HL-60/S4 treated with retinoic acid at 250 ng/mL for 4 days and 3 days (cell line): Measurements from ENCODE around the gene UCP3.

Source experiments
- in situ Hi-C: fragments of 300-500 bp; cut with MboI; formaldehyde crosslinking; loops from 2 replicates; pipeline ENCODE4 v1.7.0; 2022; ENCODE audit warnings: low sequenced_read_pairs

UCP3 gene

DNA sequence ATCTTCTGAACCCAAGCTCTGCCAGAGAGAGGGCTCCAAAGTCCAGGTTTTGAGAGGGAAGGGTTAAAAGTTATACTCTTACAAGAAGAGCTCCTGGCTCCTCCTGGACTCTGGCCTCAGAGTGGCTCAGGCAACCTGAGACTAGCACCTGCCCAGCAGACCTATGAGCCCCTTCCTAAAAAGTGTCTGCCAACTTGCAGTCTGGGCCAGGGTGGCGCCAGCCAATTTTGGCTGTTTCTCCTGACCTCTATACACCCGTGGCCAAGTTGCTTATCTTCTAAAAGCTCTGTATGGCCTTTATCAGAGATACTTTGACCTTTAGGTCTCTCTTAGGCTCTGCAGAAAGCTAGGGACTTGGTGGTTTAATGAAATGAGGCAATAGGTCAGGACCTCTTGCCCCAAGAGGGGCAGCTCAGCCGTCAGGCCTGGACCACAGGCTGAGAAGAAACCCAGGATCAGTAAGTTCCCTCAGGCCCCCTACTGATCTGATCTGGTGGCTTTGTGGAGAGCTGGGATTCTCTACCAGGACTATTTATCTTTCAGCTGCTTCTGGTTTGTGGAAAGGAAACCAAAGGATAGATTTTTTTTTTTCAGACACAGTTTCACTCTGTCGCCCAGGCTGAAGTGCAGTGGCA, 10.3 kb upstream of the UCP3 start:
- in situ Hi-C loops, result no loop called here

GRCh38 chr11:74018331-74019005, 9.6 kb upstream of the UCP3 start:
- in situ Hi-C loops, result no loop called here

- in situ Hi-C loops, result no loop called here
These were observed 8.7 kb upstream of the UCP3 start for GRCh38 chr11:74017631-74018030.

- in situ Hi-C loops, result no loop called here
These were observed 7.2 kb upstream of the UCP3 start for GRCh38 chr11:74015919-74016684.

GRCh38 chr11:74014880-74015279, 6.0 kb upstream of the UCP3 start:
- in situ Hi-C loops, result no loop called here

- in situ Hi-C loops, result no loop called here
These were observed 4.3 kb upstream of the UCP3 start for GRCh38 chr11:74013141-74013540.

- in situ Hi-C loops, result no loop called here
These were observed 3.4 kb upstream of the UCP3 start for GRCh38 chr11:74012074-74012809.

- in situ Hi-C loops, result no loop called here
These were observed 2.6 kb upstream of the UCP3 start for GRCh38 chr11:74011360-74012073.

- in situ Hi-C loops, result no loop called here
These were observed 1.7 kb upstream of the UCP3 start for GRCh38 chr11:74010306-74011300.

- in situ Hi-C loops, result no loop called here
These were observed 905 bp upstream of the UCP3 start for GRCh38 chr11:74009675-74010305.

- in situ Hi-C loops, result no loop called here
These were observed 304 bp upstream of the UCP3 start for GRCh38 chr11:74009230-74009547.

- in situ Hi-C loops, result no loop called here
These were observed 1.1 kb downstream of the UCP3 start for GRCh38 chr11:74007691-74008372.

DNA sequence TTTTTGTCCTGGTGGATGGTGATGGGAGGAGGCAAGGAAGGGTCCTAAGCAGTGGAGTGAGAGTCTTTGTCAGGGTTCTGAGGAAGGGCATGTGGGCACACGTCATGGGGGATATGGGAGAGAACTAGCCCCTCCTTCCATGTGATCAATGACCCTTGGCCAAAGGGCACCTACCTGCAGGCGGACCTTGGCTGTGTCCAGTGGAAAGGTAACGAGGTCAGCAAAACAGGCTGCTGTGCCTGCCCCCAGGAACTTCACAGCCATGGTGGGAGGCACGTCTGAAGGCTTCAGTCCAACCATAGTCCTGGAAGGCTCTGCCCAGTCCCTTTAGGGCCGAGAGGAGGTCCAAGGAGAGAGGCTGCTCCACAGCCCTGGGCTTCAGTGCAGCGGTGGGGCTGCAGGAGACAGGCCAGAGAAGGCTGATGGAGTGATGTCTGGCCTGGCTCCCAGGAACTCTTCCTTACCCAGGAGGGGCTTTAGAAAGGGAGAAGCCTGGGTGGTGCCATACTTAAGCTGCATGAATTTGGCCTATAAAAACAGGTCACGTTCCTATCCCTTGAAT, 2.1 kb downstream of the UCP3 start:
- in situ Hi-C loops, result no loop called here

GRCh38 chr11:74005721-74006517, 3.0 kb downstream of the UCP3 start:
- in situ Hi-C loops, result no loop called here

- in situ Hi-C loops, result no loop called here
These were observed 3.9 kb downstream of the UCP3 start for GRCh38 chr11:74004759-74005615.

DNA sequence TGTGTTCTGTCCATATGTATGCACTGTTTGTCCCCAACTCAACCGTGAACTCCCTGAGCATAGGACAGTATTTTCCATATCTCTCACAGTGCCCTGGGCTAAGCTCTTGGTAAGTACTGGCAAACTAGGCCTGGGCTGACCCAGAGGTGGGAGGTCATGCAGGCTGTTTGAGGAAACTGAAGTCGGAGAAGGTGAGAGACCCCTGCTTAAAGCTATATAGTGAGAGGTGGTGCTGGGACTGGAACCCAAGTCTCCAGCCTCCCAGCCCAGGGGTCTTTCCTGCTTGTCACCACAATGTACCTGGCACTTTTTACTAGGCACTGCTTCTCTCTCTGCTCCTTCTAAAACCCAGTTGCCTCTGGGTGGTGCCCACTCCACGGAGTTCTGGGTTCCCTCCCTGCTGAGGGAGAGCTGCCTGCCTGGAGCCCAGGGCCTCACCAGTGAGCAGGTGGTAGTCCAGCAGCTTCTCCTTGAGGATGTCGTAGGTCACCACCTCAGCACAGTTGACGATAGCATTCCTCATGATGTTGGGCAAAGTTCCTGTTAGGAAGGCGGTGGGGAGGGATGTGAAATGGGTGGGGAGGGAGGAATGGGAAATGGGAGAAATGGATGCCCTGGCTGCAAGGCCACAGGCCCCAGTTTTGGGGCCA, 4.7 kb downstream of the UCP3 start:
- in situ Hi-C loops, result no loop called here
